MCF 10A (cell line): ENCODE measurements around the gene C1QL1. TPM values are rescaled to one million over a fixed set of nuclear protein-coding genes. Genes with fewer than 3 reads are reported as not detected.
A peak's percentile ranks its signal among the peaks of the same experiment; 100 is the strongest.
"Not testable (repeated sequence)": the region's sequence is repeated elsewhere in the genome, so short reads cannot be mapped to it uniquely, and the experiment has no call there.

Experiments used
- BruUV-seq: library from RNA; stranded (reverse); fragments of 400-500 nt; replicated peaks from 2 replicates; lab custom pipeline; 2021; lab: Mats Ljungman, UMichigan
- CTCF ChIA-PET: fragments of 300-600 bp; sonication (Branson Sonifier 250); formaldehyde crosslinking; extraction: SDS; loops from one replicate; lab custom pipeline; 2021; ENCODE audit warnings: antibody characterized with exemption, inconsistent platforms; lab: Yijun Ruan, JAX
- POLR2A ChIA-PET: fragments of 300-600, 350-650 bp; sonication (Branson Sonifier 250); formaldehyde crosslinking; extraction: SDS; loops from one replicate; lab custom pipeline; 2020; ENCODE audit warnings: antibody characterized with exemption, inconsistent platforms; lab: Yijun Ruan, JAX
- DNase-seq: peaks from one replicate; pipeline ENCODE4 v3.0.0-alpha.2; 2018; ENCODE audit not compliant: unreplicated experiment
- H3K27ac Mint-ChIP-seq: one replicate; pipeline ENCODE4 v1.8.0; 2022; ENCODE audit warnings: mild to moderate bottlenecking, low read depth, mixed read lengths; ENCODE audit not compliant: unreplicated experiment
- H3K27me3 Mint-ChIP-seq: one replicate; pipeline ENCODE4 v1.8.0; 2022; ENCODE audit warnings: mixed read lengths; ENCODE audit not compliant: insufficient read depth, unreplicated experiment
- H3K36me3 Mint-ChIP-seq: one replicate; pipeline ENCODE4 v1.8.0; 2022; ENCODE audit warnings: mild to moderate bottlenecking, moderate library complexity, mixed read lengths; ENCODE audit not compliant: insufficient read depth, unreplicated experiment
- H3K4me1 Mint-ChIP-seq: one replicate; pipeline ENCODE4 v1.8.0; 2022; ENCODE audit warnings: mixed read lengths; ENCODE audit not compliant: insufficient read depth, unreplicated experiment
- H3K4me3 Mint-ChIP-seq: one replicate; pipeline ENCODE4 v1.8.0; 2022; ENCODE audit warnings: mild to moderate bottlenecking, moderate library complexity, mixed read lengths; ENCODE audit not compliant: unreplicated experiment
- H3K9me3 Mint-ChIP-seq: one replicate; pipeline ENCODE4 v1.8.0; 2022; ENCODE audit warnings: mixed read lengths; ENCODE audit not compliant: unreplicated experiment
- CTCF ChIP-seq: fragments of 200-600 bp; IDR thresholded peaks from one replicate; pipeline ENCODE4 v1.8.0; 2022; ENCODE audit warnings: antibody characterized with exemption, mild to moderate bottlenecking; ENCODE audit not compliant: unreplicated experiment
- intact Hi-C: fragments of 100-400 bp; cut with micrococcal nuclease; formaldehyde crosslinking; loops from 2 replicates; pipeline ENCODE4 v1.14.1; 2022
- total RNA-seq: library from RNA; stranded (reverse); gene quantifications from 2 replicates; pipeline ENCODE4 v1.2.3, GENCODE V29; 2022

The C1QL1 gene
- total RNA-seq, 1 experiment from 2014 or later, result 0.96 TPM

DNA sequence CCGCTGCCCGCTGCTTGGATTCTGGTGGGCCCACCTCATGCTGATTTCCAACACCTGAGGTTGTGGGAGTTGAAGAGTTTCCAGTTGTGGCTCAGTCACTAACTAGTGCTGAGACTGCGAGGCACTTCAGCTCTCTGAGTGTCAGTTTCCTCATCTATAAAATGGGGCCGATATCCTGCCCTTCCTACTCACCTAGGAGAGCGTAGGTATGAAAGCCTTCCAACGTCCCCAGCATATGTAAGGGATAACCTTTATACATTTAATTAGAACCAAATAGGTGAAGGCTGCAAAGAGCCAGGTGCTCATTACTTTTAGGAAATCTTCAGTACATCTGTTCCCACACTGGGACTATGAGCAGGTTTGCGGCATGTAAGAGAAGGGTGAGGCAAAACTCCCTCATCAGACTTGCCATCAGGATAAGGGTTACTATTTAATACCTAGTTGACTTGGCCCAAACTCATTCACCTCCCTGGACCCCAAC, 19.7 kb downstream of the C1QL1 start:
- Mint-ChIP-seq H3K9me3 (no peaks in the 10 kb centered on the region), H3K27me3 (no peaks in the 10 kb centered on the region), H3K36me3 (no peaks in the 10 kb centered on the region), H3K27ac (peak overlapping the region; percentile 75), H3K4me3 (peak overlapping the region; percentile 81), H3K4me1 (no peaks in the 10 kb centered on the region)
- TF ChIP-seq CTCF, result no peak
- DNase-seq, result no peak
- ChIA-PET CTCF (no interaction called here), POLR2A (no interaction called here)
- intact Hi-C loops, result no loop called here
- no TSS peak for BruUV-seq

DNA sequence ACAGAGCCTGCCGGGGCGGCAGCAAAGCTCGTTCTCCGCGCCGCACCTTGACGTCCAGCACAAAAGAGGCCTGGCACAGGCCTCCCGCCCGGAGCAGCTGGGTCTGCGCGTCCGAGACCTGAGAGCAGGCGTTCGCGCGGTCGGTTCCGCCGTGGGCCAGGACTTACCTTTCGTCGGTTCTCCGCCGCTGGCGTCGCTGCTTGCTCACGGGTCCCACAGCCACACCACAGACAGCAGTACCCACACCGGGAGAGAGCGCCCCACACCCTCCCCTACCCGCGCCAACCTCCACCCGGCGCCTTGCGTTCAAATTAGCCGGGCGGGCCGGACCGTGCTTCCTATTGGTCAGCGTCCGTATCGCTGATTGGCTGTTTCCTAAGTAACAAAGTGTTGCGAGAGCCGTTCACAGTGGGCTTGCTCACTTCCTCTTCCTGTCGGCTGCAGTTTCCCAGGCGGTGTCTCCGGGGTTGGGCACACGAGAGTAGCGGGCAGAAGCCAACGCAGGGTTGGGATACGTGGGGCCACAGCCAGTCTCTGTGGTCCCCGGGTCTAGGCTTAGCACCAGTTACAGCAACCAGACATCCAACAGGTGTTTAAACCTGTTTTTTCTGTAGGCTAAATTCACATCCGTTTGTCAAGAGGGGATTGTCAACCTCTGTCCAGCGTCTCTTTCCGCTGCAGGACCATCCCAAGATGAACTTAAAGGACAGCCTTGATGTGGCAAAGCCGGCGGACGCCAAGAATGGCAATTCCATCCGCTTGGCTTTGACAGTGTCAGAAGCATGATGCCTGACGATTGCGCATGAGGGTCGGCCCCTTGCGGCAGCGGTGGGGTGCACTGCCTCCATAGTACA, 20.4 kb downstream of the C1QL1 start, which contains the start of gene KIF18B:
Gene KIF18B, minus strand, starts transcription at position 313 of the 854 bp plus-strand sequence. CDS start 11,429 bp downstream, outside the sequence.
- no peaks in the 10 kb centered on the region for H3K27me3 Mint-ChIP-seq
- TF ChIP-seq CTCF, result no peak
- peak; percentile 97 for DNase-seq
- CTCF ChIA-PET, result interaction anchor here (0.6 kb wide), 1 partner anchor 378 kb away, joined by 3 read pairs; no protein-coding TSS in a partner anchor
- H3K4me3 Mint-ChIP-seq, result peak within 1 kb of the TSS; percentile 81
- BruUV-seq, result TSS peak; percentile 98
- H3K9me3 Mint-ChIP-seq, result no peaks in the 10 kb centered on the region
- no peaks in the 10 kb centered on the region for H3K4me1 Mint-ChIP-seq
- peak within 1 kb of the TSS; percentile 75 for H3K27ac Mint-ChIP-seq
- POLR2A ChIA-PET, result interaction anchor here (0.8 to 1.5 kb wide), 4 partner anchors 23 to 48 kb away, joined by 3 to 6 read pairs (median 4); partner anchors contain the start of gene EFTUD2
- H3K36me3 Mint-ChIP-seq, result no peaks in the 10 kb centered on the region
- intact Hi-C loops, result no loop called here

DNA sequence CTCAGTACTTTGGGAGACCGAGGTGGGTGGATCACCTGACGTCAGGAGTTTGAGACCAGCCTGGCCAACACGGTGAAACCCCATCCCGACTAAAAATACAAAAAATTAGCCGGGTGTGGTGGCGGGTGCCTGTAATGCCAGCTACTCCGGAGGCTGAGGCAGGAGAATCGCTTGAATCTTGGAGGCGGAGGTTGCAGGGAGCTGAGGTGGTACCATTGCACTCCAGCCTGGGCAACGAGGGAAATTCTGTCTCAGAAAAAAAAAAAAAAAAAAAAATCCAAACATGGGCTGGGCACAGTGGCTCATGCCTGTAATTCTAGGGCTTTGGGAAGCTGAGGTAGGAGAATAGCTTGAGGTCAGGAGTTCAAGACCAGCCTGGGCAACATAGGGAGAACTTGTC, 22.5 kb downstream of the C1QL1 start:
- H3K36me3 Mint-ChIP-seq, H3K27me3 Mint-ChIP-seq, H3K4me3 Mint-ChIP-seq, H3K27ac Mint-ChIP-seq, intact Hi-C loops, BruUV-seq, DNase-seq, H3K9me3 Mint-ChIP-seq: not testable (repeated sequence)
- CTCF ChIA-PET, result interaction anchor here (1.0 kb wide), 1 partner anchor 274 kb away, joined by 3 read pairs; no protein-coding TSS in a partner anchor
- POLR2A ChIA-PET, result interaction anchor here (0.7 to 1.2 kb wide), 3 partner anchors 17 to 26 kb away, joined by 3 read pairs; partner anchors contain the start of gene C1QL1
- H3K4me1 Mint-ChIP-seq, result peaks cover 12% of the 10 kb centered on the region

- no peaks in the 10 kb centered on the region for H3K36me3 Mint-ChIP-seq
Measured at GRCh38 chr17:44942456-44942855, 25.6 kb downstream of the C1QL1 start.

More at GRCh38 chr17:44942456-44942855, 25.6 kb downstream of the C1QL1 start:
- ChIA-PET CTCF (interaction anchor here (0.6 to 1.1 kb wide), 2 partner anchors 60 to 77 kb away, joined by 3 read pairs; no protein-coding TSS in a partner anchor), POLR2A (interaction anchor here (1.1 kb wide), 2 partner anchors 77 to 230 kb away, joined by 3 read pairs; no protein-coding TSS in a partner anchor)
- H3K4me1 Mint-ChIP-seq, result peaks cover 19% of the 10 kb centered on the region
- peak overlapping the region; percentile 77 for H3K27ac Mint-ChIP-seq
- no peaks in the 10 kb centered on the region for H3K9me3 Mint-ChIP-seq
- no peak overlapping the region for H3K4me3 Mint-ChIP-seq
- no peak for TF ChIP-seq CTCF
- no peaks in the 10 kb centered on the region for H3K27me3 Mint-ChIP-seq
- intact Hi-C loops, result no loop called here
- BruUV-seq, result no TSS peak
- no peak for DNase-seq
